Measurements from ENCODE around the gene USP20. TPM values are rescaled to one million over a fixed set of nuclear protein-coding genes. Genes with fewer than 3 reads are reported as not detected.

USP20 gene
- total and polyA plus RNA-seq, 11 donors = 9.4 to 19.7 (median 12.9) TPM

GRCh38 chr9:129826759-129827158 is 8.5 kb upstream of the USP20 start:
- DNase-seq (no peak), ATAC-seq (no peak)
- TF ChIP-seq CTCF (IDR thresholded peaks at IDR 0.05) (no peak), POLR2A (IDR thresholded peaks at IDR 0.05) (no peak)
- no peak overlapping the region for H3K27ac ChIP-seq
- no peak overlapping the region for H3K4me3 ChIP-seq
- peaks cover 0 to 63% (median 59%) of the 10 kb centered on the region in 9 donors for H3K36me3 ChIP-seq
- no peaks in the 10 kb centered on the region for H3K27me3 ChIP-seq
- 92 to 100% (median 94%) methylated on average over 1 of the region's 1 CpG for WGBS, 4 donors
- no peaks in the 10 kb centered on the region for H3K9me3 ChIP-seq
- H3K4me1 ChIP-seq = peaks cover 0 to 11% (median 7%) of the 10 kb centered on the region in 12 donors
- intact Hi-C loops (cut with DNase I) = no loop called here

GRCh38 chr9:129828051-129828450 is 7.2 kb upstream of the USP20 start:
- intact Hi-C loops (cut with DNase I) = no loop called here
- Histone ChIP-seq H3K27me3 (no peaks in the 10 kb centered on the region), H3K36me3 (peaks cover 0 to 69% (median 65%) of the 10 kb centered on the region in 9 donors), H3K27ac (no peak overlapping the region), H3K4me3 (no peak overlapping the region), H3K9me3 (no peaks in the 10 kb centered on the region), H3K4me1 (peaks cover 0 to 4% (median 2%) of the 10 kb centered on the region in 12 donors)
- DNase-seq = no peak
- no peak for ATAC-seq
- 91 to 94% (median 92%) methylated on average over 9 of the region's 9 CpGs for WGBS, 4 donors
- TF ChIP-seq CTCF (IDR thresholded peaks at IDR 0.05) = no peak
- TF ChIP-seq POLR2A (IDR thresholded peaks at IDR 0.05) = no peak

GRCh38 chr9:129828969-129829368 is 6.3 kb upstream of the USP20 start:
- Histone ChIP-seq H3K36me3 (peaks cover 0 to 73% (median 69%) of the 10 kb centered on the region in 9 donors), H3K27ac (no peak overlapping the region), H3K27me3 (no peaks in the 10 kb centered on the region), H3K4me3 (no peak overlapping the region), H3K4me1 (peaks cover 0 to 6% (median 4%) of the 10 kb centered on the region in 12 donors), H3K9me3 (no peaks in the 10 kb centered on the region)
- ATAC-seq (no peak), DNase-seq (no peak)
- whole genome bisulfite sequencing, 4 donors = 90 to 93% (median 92%) methylated on average over 10 of the region's 10 CpGs
- intact Hi-C loops (cut with DNase I) = no loop called here
- TF ChIP-seq CTCF (IDR thresholded peaks at IDR 0.05) (no peak), POLR2A (IDR thresholded peaks at IDR 0.05) (no peak)

GRCh38 chr9:129832982-129833381 is 2.3 kb upstream of the USP20 start:
- peaks cover 0 to 31% (median 18%) of the 10 kb centered on the region in 12 donors for H3K4me1 ChIP-seq
- no peaks in the 10 kb centered on the region for H3K9me3 ChIP-seq
- H3K4me3 ChIP-seq = no peak overlapping the region
- H3K36me3 ChIP-seq = peaks cover 0 to 55% (median 54%) of the 10 kb centered on the region in 9 donors
- no peak overlapping the region for H3K27ac ChIP-seq
- no peaks in the 10 kb centered on the region for H3K27me3 ChIP-seq
- 98 to 100% (median 100%) methylated on average over 1 of the region's 1 CpG for WGBS, 4 donors
- no peak for ATAC-seq
- intact Hi-C loops (cut with DNase I) = no loop called here
- no peak for DNase-seq
- TF ChIP-seq POLR2A (IDR thresholded peaks at IDR 0.05) = no peak
- no peak for TF ChIP-seq CTCF (IDR thresholded peaks at IDR 0.05)

Data from heart left ventricle (tissue), 16 donors.